MM.1S (cell line): ENCODE results near the gene C14orf93.

ENCODE experiments used
- DNase-seq: peaks from one replicate; pipeline ENCODE4 v3.0.0-alpha.2; 2015
- H2AFZ ChIP-seq: fragments of 300-600 bp; sonication (generic); 2 replicates; pipeline ENCODE4 v1.6.0; 2016; ENCODE audit warnings: antibody characterized with exemption, low read length
- H3F3A ChIP-seq: fragments of 300-600 bp; sonication (generic); 2 replicates; pipeline ENCODE4 v1.6.1; 2016; ENCODE audit warnings: mild to moderate bottlenecking, antibody characterized with exemption, low read length, moderate library complexity, mixed read lengths; ENCODE audit not compliant: insufficient read depth
- H3K27ac ChIP-seq: fragments of 300-600 bp; sonication (generic); 2 replicates; pipeline ENCODE4 v1.5.1; 2016; ENCODE audit warnings: mild to moderate bottlenecking, low read length
- H3K27me3 ChIP-seq: fragments of 300-600 bp; sonication (generic); replicated peaks from 2 replicates; pipeline ENCODE4 v1.6.0; 2016; ENCODE audit warnings: low read length; ENCODE audit not compliant: insufficient read depth
- H3K36me3 ChIP-seq: fragments of 300-600 bp; sonication (generic); replicated peaks from 2 replicates; pipeline ENCODE4 v1.6.1; 2016; ENCODE audit warnings: mild to moderate bottlenecking, low read length, mixed read lengths; ENCODE audit not compliant: insufficient read depth
- H3K4me1 ChIP-seq: fragments of 300-600 bp; sonication (generic); 2 replicates; pipeline ENCODE4 v1.6.1; 2016; ENCODE audit warnings: low read length, mixed read lengths
- H3K4me2 ChIP-seq: fragments of 300-600 bp; sonication (generic); 2 replicates; pipeline ENCODE4 v1.6.0; 2016; ENCODE audit warnings: low read depth, low read length
- H3K4me3 ChIP-seq: fragments of 300-600 bp; sonication (generic); 2 replicates; pipeline ENCODE4 v1.5.1; 2016; ENCODE audit warnings: low read length, mixed read lengths
- H3K79me2 ChIP-seq: fragments of 300-600 bp; sonication (generic); 2 replicates; pipeline ENCODE4 v1.6.1; 2016; ENCODE audit warnings: mixed run types, low read length, mixed read lengths
- H3K9ac ChIP-seq: fragments of 300-600 bp; sonication (generic); 2 replicates; pipeline ENCODE4 v1.6.1; 2016; ENCODE audit warnings: low read length, mixed read lengths
- H3K9me2 ChIP-seq: fragments of 300-600 bp; sonication (generic); replicated peaks from 2 replicates; pipeline ENCODE4 v1.6.1; 2016; ENCODE audit warnings: mild to moderate bottlenecking, low read length, mixed read lengths; ENCODE audit not compliant: insufficient read depth
- H3K9me3 ChIP-seq: fragments of 300-600 bp; sonication (generic); replicated peaks from 2 replicates; pipeline ENCODE4 v1.6.1; 2016; ENCODE audit warnings: mild to moderate bottlenecking, low read length, mixed read lengths; ENCODE audit not compliant: insufficient read depth
- H4K20me1 ChIP-seq: fragments of 300-600 bp; sonication (generic); 2 replicates; pipeline ENCODE4 v1.6.1; 2016; ENCODE audit warnings: mild to moderate bottlenecking, low read length, moderate library complexity, mixed read lengths; ENCODE audit not compliant: insufficient read depth
- EZH2 ChIP-seq: fragments of 300-600 bp; sonication (generic); optimal IDR thresholded peaks from 2 replicates; pipeline ENCODE3; 2017; ENCODE audit warnings: low read depth, mild to moderate bottlenecking, antibody characterized with exemption, low read length, mixed read lengths
- EZH2phosphoT487 ChIP-seq: fragments of 300-600 bp; sonication (generic); IDR thresholded peaks from 2 replicates; pipeline ENCODE4 v1.6.1; 2018; ENCODE audit warnings: antibody characterized with exemption, low read length
- TF ChIP-seq, protein P1 (sequence below): fragments of 300-600 bp; sonication (generic); IDR thresholded peaks from 2 replicates; pipeline ENCODE4 v1.5.1; 2016; ENCODE audit warnings: antibody characterized with exemption, low read length, mixed read lengths

The C14orf93 gene

DNA sequence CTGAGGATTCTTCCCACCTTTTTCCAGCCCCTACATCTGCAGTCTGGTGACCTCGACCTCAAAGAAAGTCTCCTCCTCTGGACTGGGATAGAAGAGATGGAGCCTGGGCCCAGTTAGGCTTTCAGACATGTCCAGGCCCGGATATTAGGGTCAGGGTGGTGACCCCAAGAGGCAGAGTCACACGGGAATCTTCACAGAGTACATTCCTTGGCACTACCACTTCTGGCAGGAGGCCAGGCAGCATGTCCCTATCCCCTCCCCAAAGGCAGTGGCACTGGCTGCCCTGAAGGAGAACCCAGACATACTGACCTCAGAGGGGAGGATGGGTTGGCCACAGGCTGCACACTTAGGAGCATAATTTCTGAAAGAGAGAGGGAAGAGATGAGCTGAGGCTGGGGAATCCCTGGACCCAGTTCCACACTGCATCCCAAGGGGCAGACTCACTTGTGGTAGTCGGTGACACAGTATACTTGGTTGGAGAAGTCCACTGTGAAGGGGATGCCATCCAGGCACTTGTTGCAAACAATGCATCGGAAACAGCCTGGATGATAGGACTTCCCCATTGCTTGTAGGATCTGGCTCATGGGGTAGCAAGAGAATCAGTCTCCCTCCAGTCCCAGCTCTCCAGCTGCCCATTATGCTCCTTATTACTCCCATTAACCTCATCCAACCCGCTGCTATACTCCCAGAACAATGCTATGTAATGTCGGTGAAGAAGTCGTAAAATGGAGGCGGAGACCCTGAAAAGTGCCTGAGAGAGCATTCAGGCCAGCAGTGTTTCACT is 35.2 kb downstream of the C14orf93 start:
- no peak overlapping the region for H3K4me2 ChIP-seq
- no peaks in the 10 kb centered on the region for H3K79me2 ChIP-seq
- H3K9me3 ChIP-seq, result no peaks in the 10 kb centered on the region
- DNase-seq, result no peak
- no peaks in the 10 kb centered on the region for H3F3A ChIP-seq
- no peak for TF ChIP-seq EZH2phosphoT487
- TF ChIP-seq, protein P1, sequence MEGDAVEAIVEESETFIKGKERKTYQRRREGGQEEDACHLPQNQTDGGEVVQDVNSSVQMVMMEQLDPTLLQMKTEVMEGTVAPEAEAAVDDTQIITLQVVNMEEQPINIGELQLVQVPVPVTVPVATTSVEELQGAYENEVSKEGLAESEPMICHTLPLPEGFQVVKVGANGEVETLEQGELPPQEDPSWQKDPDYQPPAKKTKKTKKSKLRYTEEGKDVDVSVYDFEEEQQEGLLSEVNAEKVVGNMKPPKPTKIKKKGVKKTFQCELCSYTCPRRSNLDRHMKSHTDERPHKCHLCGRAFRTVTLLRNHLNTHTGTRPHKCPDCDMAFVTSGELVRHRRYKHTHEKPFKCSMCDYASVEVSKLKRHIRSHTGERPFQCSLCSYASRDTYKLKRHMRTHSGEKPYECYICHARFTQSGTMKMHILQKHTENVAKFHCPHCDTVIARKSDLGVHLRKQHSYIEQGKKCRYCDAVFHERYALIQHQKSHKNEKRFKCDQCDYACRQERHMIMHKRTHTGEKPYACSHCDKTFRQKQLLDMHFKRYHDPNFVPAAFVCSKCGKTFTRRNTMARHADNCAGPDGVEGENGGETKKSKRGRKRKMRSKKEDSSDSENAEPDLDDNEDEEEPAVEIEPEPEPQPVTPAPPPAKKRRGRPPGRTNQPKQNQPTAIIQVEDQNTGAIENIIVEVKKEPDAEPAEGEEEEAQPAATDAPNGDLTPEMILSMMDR, result no peak
- no peak for TF ChIP-seq EZH2
- H4K20me1 ChIP-seq, result no peaks in the 10 kb centered on the region
- H3K9ac ChIP-seq, result no peak overlapping the region
- no peaks in the 10 kb centered on the region for H3K36me3 ChIP-seq
- no peaks in the 10 kb centered on the region for H3K27me3 ChIP-seq
- H3K4me1 ChIP-seq, result no peaks in the 10 kb centered on the region
- H3K27ac ChIP-seq, result no peak overlapping the region
- no peak overlapping the region for H2AFZ ChIP-seq
- H3K4me3 ChIP-seq, result no peak overlapping the region
- H3K9me2 ChIP-seq, result no peaks in the 10 kb centered on the region

DNA sequence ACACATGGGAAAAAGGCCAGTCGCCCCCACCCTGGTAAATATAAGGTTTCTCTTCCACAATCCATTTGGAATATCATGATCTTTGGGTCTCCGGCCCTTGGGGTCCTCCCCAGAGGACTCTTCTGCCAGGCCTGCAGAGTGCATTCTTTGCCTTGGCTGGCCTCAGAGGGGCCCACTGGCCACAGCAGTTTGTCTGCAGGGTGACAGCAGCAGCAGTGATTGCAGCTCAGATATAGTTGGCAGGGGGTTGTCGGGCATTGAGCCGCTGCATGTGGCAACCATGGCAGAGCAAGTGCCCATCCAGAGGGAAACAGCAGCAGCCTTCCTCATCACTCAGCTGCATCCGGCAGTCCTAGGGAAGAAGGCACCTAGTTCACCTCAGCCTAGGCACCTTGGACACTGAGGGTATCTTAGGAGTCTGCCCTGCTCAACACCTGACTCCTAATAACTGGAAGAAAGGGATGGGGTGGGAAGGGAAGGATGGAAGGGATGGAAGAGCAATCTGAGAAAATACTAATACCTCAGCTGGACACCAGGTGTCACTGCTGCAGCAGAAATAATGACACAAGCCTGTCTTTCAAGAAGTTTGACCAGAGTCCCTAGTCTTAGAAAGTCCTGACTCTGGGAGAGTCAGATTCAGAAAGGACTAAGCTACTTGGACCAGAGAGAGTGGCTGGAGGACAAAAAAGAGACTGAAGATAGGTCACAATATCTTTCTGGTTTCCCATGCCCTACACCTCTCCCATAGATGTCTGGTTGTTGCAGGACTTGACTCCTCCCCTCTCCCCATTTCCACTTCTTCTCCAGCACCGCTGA is 36.5 kb downstream of the C14orf93 start:
- Histone ChIP-seq H4K20me1 (no peaks in the 10 kb centered on the region), H3K27ac (no peak overlapping the region), H3K4me2 (no peak overlapping the region), H3F3A (no peaks in the 10 kb centered on the region), H3K4me3 (no peak overlapping the region), H3K27me3 (no peaks in the 10 kb centered on the region), H3K36me3 (no peaks in the 10 kb centered on the region), H3K4me1 (no peaks in the 10 kb centered on the region), H2AFZ (no peak overlapping the region), H3K9me2 (no peaks in the 10 kb centered on the region), H3K79me2 (no peaks in the 10 kb centered on the region), H3K9ac (no peak overlapping the region), H3K9me3 (no peaks in the 10 kb centered on the region)
- DNase-seq, result peak; percentile 19
- no peak for TF ChIP-seq EZH2phosphoT487
- TF ChIP-seq, protein P1, result peak; percentile 43
- no peak for TF ChIP-seq EZH2

DNA sequence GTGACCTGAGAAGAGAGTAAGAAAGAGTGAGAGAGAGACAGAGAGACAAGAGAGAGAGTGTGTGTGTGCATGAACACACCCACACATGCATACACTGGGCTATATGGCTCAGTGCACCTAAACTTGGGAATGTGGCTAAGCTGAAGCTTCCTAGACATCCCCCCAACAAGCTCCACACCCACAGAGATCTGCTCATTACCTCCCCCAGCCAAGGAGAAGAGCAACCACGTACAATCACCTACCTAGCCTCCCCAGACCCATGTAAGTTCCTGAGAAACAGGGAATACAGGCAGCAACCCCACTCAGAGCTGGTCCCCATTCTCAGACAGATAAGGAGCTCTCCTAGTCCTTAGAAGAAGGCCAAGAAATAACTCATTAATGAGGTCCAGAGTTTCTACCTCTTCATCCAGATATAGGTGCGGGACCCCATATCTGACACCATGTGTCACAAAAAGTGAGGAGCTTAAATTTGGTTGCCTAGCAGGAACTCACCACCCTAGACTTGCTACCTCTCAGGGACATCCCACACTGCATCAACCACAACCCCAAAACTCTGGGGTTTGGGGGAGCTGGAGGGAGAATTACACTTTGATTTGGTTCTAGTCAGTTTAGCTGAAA is 37.5 kb downstream of the C14orf93 start:
- H3K4me3 ChIP-seq, result no peak overlapping the region
- H2AFZ ChIP-seq, result no peak overlapping the region
- H3K4me2 ChIP-seq, result no peak overlapping the region
- no peaks in the 10 kb centered on the region for H3F3A ChIP-seq
- TF ChIP-seq EZH2phosphoT487 (no peak), EZH2 (no peak)
- TF ChIP-seq, protein P1, result no peak
- no peak overlapping the region for H3K27ac ChIP-seq
- no peak overlapping the region for H3K9ac ChIP-seq
- no peak for DNase-seq
- no peaks in the 10 kb centered on the region for H3K9me2 ChIP-seq
- no peaks in the 10 kb centered on the region for H3K4me1 ChIP-seq
- no peaks in the 10 kb centered on the region for H3K27me3 ChIP-seq
- no peaks in the 10 kb centered on the region for H3K36me3 ChIP-seq
- H4K20me1 ChIP-seq, result no peaks in the 10 kb centered on the region
- no peaks in the 10 kb centered on the region for H3K79me2 ChIP-seq
- no peaks in the 10 kb centered on the region for H3K9me3 ChIP-seq
